RCC 7860 (cell line): ENCODE results near the gene LCN10.
"Not testable (repeated sequence)": the region's sequence is repeated elsewhere in the genome, so short reads cannot be mapped to it uniquely, and the experiment has no call there.

Experiments used
- DNase-seq: peaks from one replicate; pipeline ENCODE4 v3.0.0-alpha.2; 2015; ENCODE audit warnings: low spot score
- FAIRE-seq: peaks from 2 replicates; lab custom pipeline; 2012; peaks lifted over from hg19 to GRCh38; lab: Jason Lieb, UNC

LCN10 gene

DNA sequence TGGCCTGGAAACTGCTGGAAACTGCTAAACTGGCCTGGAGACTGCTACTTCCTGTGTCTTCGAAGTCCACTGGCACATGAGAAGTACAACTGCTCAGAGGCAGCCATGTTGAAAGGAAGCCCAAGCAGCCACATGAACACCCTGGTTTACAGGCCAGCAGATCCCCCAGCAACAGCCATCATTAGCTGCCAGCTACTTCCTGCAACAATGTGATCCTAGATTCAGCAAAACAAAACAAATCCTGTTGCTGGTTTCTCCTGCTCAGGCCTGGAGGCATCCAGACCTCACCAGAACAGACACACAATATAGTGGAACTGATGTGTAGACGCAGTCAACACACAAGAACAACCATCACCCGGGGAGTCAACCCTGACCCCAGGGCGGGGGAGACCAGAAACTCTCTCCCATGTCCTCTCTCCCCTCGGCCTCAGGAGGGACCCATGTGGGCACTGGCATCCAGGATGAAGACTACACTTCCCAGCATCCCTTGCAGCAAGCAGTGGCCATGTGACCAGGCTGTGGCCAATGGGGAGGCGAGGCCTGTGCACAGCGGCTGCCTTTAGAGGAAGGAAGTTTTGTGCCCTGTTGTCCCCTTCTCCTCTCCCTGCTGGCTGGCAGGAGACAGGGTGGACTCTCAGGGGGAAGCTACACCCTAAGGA lies 30.8 kb upstream of the LCN10 start:
- DNase-seq: no peak
- no peak for FAIRE-seq

DNA sequence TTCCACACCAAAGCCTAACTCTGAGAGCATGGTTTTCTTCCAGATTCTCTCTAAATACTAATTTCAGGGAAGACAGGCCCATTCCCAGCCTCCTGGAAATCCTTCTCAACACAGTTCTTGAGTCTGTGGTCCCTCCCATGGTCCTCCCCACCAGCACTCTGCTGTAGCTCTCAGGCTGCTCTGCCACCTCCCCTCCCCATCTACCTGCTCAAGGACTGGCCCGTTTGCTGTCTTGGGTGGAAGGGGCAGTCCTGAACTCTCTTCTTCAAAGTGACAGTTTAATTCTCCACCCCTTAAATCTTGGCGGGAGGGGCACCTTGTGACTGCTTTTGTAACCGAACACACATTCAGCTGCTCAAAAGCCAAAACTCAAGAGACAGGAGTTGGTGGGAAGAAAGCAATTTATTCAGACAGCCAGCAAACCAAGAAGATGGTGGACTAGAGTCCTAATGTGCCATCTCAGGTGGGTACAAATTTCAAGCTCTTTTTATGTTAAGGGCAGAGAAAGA lies 29.2 kb upstream of the LCN10 start:
- no peak for DNase-seq

DNA sequence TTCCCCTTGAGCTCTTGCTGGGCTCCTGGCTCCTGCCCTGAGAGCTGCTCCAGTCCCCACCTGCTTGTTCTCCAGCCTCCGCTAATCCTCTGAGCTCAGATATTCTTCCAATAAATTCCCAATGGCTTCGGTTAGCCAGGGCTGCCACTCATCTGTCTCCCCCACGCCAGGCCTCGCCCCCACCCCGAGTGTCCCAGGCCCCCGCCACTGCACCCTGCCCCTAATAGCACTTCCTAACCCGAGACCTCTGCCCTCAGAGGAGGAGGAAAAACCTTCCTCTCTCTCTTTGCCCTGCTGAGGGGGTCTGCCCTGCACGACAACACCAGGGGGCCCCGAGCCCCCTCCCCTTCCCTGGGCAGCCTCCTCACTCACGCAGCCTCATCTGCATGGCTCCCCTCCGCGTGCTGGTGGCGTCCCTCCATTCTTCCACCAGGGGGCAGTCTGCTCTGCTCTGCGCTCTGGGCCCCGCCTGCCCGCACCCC lies 27.0 kb upstream of the LCN10 start:
- no peak for FAIRE-seq
- DNase-seq: no peak

More for the DNA sequence above, 29.2 kb upstream of the LCN10 start:
- no peak for FAIRE-seq

DNA sequence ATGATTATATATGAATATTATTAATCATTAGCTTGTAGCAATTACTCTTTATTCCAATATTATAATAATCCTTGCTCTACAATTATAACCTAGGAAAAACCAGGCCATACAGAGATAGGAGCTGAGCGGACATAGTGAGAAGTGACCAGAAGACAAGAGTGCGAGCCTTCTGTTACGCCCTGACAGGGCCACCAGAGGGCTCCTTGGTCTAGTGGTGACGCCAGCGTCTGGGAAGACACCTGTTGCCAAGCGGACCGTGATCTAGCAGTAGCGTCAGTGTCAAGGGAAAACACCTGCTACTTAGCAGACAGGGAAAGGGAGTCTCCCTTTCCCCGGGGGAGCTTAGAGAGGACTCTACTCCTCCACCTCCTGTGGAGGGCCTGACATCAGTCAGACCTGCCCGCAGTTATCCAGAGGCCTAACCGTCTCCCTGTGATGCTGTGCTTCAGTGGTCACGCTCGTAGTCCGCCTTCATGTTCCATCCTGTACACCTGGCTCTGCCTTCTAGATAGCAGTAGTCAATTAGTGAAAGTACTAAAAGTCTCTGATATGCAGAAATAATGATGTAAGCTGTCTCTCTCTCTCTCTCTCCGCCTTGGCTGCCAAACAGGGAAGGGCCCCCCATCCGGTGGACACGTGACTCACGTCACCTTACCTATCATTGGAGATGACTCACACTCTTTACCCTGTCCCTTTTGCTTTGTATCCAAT lies 23.8 kb upstream of the LCN10 start:
- peak; percentile 82 for DNase-seq

DNA sequence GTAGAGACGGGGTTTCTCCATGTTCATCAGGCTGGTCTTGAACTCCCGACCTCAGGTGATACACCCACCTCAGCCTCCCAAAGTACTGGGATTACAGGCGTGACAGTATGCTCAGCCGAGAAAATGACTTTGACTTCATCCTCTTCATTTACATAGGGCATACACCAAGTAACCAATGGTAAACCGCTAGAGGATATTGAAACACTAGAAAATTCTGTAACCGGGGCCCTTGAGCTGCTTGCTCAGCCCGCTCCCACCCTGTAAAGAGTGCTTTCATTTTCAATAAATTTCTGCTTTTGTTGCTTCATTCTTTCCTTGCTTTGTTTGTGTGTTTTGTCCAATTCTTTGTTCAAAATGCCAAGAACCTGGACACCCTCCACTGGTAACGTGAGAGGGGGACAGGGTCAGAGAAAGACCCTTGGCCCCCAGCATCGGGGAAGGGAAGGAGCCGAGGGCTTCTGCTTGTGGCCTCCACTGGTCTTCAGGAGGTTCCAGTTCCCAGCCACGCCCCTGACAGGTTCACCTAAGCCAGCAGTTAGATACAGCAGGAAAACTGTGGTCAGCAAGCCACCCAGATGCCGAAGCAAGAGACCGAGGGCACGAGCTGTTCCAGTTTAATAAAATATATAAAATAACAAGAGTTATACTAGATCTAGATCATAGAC lies 23.1 kb upstream of the LCN10 start:
- not testable (repeated sequence) for FAIRE-seq, DNase-seq

More for the DNA sequence above, 23.8 kb upstream of the LCN10 start:
- peak; percentile 86 for FAIRE-seq

DNA sequence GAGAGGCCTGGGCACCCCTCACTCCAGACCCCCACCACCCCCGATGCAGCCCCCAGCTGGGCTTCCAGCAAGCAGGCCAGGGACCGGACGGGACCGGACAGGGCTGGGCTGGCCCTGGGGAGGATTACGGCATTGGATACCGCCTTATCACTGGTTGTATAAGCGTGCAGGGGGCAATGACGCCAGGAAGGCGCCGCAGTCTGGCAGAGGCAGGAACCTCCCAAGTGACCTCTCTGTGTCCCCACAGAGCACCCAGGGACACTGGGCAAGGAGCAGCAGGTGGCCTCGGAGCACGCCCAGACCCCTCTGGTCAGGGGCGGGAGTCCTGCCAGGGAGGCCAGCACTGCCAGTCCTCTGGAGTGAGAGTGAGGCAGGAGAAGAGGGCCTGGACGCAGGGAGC lies 22.3 kb upstream of the LCN10 start:
- no peak for FAIRE-seq
- DNase-seq: no peak

DNA sequence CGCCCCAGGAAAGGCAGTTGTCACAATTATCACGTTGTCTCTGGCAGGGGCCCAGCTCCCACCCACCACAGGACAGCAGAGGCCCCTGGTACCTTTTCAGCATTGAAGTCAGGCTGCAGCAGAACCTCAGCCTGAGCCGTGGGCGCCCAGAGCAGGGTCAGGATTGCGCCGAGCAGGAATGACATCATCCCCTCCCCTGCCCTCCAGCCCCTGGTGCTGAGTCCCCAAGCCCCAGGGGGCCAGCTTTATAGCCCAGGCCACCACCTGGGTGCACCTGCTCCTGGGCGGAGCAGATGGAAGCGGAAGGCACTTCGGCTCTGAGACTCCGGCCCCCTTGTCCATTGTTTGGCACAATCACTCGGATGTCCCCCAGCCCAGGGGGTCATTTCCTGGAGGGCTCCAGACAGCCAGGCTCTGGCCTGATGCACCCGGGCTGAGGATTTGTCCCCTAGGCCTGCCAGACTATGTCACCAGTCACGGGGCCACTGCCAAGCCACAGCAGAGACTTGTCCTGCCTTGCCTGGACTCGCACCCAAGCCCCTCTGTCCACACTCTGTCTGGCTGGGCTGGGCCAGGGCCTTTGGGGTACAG lies 21.7 kb upstream of the LCN10 start, which contains the start of gene LCN15:
LCN15 (minus strand) TSS at position 218 of the 591 bp plus-strand sequence; CDS start at position 188, 30 bp downstream.
- FAIRE-seq (no peak), DNase-seq (no peak)

DNA sequence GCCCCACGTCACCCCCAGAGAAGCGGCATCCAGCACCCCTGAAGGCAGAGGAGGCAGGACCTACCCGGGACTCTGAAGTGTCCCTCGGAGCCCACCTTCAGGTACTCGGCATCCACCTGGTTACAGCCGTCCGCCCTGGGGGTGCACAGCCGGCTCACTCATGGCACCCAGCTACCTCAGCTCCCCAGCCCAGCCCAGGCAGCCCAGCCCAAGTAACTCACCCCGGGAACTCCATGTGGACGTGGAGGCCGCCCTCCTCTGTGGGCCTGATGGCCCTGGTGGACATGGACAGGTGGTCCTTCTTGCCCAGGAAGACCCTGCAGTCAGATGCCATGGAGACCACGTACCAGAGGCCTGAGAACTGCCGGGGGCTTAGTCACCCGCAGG lies 20.9 kb upstream of the LCN10 start:
- DNase-seq (no peak), FAIRE-seq (no peak)

DNA sequence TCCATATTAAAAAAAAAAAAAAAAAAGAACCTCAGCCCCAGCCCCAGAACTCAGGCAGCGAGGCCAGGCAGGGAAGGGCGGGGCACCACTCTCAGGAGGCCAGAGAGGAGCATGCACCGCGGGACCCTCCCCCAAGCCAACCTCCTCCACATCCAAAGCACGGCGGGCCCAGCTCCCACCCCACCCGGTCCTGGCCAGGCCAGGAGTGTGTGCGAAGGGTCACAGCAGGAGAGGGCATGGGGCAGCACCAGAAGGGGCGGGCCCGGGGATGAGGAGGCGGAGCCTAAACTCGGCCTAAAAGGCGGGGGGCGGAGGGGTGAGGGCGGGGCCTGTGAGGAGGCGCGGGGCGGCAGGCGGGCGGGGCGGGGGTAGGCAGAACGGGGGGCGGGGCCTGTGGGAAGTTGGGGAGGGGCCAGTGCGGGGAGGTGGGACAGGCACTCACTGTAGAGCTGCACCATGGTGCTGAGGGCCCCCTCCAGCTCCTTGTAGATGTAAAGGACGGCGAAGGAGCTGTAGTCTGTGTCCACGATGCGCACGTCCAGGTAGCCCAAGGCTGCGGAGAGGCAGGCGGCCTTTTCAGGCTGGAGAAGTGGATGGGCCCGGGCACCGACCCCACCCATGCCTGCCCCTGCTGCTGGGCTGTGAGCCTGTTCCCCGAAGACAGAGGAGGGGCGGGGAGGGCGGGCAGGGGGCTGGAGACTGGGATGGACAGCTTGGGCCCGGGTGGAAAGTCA lies 20.3 kb upstream of the LCN10 start:
- no peak for DNase-seq
- no peak for FAIRE-seq

DNA sequence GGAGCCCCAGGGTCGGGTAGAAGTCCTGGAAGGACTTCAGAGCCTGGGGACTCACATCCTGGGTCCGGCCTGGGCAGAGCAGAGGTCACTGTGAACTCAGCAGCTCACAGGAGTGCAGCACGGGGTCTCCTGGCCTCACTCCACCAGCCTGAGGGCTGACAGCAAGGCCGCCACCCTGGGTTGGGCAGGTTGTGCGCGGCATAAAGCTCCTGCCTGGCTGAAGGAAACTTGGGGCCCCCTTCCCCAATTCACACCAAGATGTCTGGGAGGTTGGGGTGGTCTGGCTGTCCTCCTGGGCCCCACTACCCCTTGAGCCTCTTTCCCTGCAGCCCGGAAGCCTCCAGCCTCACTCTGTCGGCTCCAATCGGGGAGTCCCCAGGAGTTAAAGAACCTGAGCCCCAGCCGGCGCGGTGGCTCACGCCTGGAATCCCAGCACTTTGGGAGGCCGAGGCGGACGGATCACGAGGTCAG lies 19.5 kb upstream of the LCN10 start:
- DNase-seq: no peak
- no peak for FAIRE-seq

DNA sequence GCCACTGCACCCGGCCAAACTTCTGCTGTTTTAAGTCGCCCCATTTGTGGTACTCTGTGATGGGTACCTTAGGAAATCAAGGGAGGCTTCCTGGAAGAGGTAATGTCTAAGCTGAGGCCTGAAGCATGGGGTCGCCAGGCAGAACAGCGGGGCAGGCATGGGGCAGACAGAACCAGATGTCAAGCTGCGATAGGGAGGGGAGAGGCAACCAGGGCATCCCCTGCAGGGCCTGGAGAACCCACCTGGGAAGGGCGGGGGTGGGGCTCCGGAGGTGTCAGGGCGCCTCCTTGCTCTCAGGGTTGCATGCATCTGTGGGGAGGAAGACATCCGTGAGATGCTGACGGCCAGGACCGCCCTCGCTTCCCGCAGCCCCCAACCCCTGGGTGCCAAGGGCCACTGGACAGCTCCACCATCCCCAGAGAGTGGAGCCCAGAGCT lies 18.8 kb upstream of the LCN10 start:
- no peak for DNase-seq
- FAIRE-seq: no peak

DNA sequence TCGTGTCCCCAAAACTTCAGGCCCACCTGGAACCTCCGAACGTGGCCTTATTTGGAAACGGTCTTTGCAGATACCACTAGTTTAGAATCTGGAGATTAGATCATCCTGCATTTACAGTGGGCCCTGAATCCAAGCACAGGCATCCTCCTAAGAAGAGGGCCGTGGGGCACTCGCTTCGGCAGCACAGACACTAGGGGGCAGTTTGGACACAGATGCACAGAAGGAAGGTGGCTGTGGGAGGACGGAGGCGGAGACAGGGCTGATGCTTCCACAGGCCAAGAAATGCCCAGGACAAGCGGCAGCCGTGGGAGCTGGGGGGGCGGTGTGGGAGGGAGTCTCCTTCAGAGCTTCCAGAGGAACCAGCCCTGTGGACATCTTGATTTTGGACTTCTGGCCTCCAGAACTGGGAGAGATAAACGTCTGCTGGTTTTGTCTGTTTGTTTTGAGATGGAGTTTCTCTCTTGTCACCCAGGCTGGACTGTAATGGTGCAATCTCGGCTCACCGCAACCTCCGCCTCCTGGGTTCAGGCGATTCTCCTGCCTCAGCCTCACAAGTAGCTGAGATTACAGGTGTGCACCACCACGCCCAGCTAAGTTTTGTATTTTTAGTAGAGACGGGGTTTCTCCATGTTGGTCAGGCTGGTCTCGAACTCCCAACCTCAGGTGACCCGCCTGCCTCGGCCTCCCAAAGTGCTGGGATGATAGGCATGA lies 18.2 kb upstream of the LCN10 start:
- peak; percentile 83 for FAIRE-seq
- peak; percentile 76 for DNase-seq

DNA sequence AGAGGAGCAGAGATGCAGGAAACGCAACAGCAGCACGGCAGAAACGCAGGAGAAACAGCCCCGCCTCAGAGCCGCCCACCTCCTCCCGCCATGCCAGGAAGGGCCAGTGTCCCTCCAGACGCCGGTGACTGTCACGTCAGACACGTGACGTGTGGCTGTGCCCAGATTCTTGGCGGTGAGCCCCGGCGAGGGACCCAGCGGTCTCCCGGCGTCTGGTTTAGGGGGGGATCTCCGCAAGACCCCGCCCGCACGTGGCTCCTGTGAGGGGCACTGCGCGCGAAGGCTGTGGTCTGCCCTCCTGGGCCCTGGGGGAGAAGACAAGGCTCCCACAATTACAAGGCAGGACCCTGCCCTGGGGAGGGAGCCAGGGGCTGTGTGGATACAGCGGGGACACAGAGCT lies 17.7 kb upstream of the LCN10 start:
- FAIRE-seq (no peak), DNase-seq (no peak)

DNA sequence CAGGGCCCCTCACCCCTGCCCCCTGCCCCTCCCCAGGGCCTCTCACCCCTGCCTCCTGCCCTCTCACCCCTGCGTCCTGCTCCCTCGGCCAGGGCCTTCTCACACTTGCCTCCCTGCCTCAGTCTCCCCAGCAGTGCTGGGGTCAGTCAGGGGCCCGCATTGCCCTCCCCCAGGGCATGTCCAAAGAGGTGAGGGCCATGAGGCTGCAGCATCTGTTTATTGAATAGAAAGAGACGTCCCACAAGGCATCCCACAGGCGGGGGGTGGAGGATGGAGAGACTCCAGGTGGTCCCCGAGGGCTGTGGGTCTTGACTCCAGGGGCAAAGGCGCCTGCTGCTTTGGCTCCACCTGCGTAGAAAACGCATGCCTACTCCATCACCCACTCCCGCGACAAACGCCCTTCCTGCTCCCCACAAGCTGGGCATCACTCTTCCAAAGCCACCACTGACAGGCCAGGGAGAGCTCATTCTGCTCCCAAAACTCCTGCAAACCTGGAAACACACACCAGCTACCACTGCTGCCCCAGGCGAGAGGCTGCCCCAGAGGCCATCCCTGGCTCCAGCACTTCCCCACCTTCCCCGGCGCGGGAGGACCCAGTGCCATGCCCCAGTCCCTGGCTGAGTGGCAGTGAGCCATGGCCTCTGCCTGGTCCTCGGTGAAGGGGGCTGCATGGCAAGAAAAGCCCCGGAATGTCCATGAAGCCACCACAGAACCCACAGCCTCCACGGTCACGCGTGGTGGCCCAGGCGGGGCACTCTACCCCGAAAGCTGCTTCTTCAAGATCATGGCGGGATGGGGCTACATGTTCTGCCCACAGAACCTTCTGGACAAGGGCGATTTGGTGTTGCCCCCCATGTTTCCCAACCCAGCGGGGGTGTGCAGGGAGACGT lies 16.9 kb upstream of the LCN10 start:
- DNase-seq (no peak), FAIRE-seq (no peak)

DNA sequence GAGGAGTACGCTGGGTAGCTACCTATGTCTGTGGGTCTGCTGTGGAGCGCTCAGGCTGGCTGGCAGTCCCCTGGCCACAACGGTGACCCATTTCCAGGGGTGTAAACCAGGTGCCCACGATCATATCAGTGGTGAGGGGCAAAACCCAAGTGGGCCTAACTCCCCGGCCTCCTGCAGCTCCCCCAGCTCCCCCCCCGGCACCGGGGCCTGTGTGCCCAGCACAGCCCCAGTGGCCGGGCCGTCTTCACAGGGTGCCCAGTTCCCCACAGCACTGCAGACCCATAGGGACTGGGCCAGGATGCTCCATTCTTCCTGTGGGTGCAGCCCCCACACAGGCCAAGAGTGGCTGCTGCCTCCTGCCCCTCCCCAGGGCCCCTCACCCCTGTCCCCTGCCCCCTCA lies 16.3 kb upstream of the LCN10 start:
- DNase-seq (no peak), FAIRE-seq (no peak)

DNA sequence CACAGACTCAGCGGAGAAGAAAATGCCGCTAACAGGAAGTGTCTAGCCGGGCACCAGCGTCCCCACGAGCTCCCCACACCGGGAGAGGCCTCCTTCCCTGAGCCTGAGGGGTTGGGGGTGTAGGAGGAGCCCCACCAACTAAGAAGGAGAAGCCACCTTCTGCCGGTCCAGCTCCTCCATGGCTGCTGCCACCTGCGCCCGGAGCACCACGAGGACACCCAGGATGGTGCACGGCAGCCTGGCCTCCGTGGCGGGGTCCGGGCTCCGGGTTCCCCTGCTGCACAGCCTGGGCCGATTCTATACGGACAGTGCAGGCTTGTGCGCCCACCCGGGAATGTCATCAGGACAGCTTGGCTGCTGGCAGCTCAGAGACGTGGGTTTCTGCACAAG lies 15.0 kb upstream of the LCN10 start:
- no peak for FAIRE-seq
- no peak for DNase-seq

DNA sequence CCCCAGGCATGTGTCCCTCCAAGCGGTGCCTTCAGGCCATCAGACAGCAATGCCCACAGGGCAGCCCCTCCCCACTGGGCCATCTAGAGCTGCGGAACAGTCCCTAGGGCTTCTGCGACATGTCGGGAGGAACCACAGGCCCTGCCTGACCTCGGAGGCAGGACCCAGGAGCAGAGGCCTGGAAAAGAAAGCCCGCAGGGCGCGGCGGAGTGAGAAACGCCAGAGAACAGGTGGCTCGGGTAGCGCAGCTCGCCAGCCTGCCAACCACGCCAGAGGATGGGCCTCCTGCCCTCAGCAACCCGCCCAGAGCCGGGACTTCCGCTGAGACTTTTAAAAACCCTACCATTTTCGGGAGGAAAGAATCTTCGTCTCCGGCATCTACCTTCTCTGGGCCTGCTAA lies 14.6 kb upstream of the LCN10 start:
- FAIRE-seq (no peak), DNase-seq (no peak)

DNA sequence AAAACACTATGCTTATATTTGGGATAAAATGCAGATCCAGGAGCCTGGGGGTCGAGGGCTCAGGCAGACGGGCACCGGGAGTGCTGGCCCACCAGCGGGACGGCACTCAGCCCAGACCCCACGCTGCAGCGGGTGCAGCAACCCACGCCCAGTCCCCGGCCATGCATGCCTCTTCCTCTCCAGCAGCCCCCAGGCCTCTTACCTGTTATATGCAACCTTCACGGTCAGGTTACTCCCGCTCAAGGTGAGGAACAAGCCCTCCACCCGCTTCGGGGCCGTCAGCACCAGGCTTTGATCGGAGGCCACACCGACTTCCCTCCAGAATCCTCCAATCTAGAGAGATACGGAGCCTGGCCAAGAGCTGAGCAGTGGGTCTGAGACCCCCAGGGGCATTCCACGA lies 14.1 kb upstream of the LCN10 start:
- DNase-seq: no peak
- no peak for FAIRE-seq

DNA sequence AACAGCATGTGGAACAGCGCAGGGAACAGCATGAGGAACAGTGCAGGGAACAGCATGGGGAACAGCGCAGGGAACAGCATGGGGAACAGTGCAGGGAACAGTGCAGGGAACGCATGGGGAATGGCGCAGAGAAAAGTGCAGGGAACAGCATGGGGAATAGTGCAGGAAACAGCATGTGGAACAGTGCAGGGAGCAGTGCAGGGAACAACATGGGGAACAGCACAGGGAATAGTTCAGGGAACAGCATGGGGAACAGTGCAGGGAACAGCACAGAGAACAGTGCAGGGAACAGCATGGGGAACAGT lies 13.3 kb upstream of the LCN10 start:
- DNase-seq (no peak), FAIRE-seq (no peak)
